GM21825 (cell line): ENCODE data around the gene DCDC2.
"Not testable (repeated sequence)": the region's sequence is repeated elsewhere in the genome, so short reads cannot be mapped to it uniquely, and the experiment has no call there.

ENCODE experiments used
- ATAC-seq: cut with Tn5 transposase; IDR thresholded peaks from one replicate; pipeline ENCODE4 v1.9.1; 2021; ENCODE audit warnings: mild to moderate bottlenecking, moderate library complexity; ENCODE audit not compliant: unreplicated experiment

Gene DCDC2

DNA sequence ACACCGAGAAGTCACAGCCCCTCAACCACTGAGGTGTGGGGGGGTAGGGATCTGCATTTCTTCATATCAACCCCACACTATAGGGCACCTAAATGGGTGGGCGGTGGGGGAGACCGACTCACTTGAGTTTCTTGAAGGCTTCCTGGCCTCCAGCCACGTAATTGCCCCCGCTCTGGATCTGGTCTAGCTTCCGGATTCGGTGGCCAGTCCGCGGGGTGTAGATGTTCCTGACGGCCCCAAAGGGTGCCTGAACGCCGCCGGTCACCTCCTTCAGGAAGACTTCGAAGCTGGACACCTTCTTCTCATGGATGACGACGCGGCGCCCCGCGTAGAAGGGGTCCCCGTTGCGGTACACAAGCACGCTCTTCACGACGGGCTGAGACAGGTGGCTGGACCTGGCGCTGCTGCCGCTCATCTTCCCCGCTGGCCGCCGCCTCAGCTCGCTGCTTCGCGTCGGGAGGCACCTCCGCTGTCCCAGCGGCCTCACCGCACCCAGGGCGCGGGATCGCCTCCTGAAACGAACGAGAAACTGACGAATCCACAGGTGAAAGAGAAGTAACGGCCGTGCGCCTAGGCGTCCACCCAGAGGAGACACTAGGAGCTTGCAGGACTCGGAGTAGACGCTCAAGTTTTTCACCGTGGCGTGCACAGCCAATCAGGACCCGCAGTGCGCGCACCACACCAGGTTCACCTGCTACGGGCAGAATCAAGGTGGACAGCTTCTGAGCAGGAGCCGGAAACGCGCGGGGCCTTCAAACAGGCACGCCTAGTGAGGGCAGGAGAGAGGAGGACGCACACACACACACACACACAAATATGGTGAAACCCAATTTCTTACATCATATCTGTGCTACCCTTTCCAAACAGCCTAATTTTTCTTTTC lies at the start of gene DCDC2:
Gene DCDC2, minus strand, starts transcription at position 724 of the 883 bp plus-strand sequence. Its CDS starts 309 bp downstream, at position 415.
- no peak for ATAC-seq

DNA sequence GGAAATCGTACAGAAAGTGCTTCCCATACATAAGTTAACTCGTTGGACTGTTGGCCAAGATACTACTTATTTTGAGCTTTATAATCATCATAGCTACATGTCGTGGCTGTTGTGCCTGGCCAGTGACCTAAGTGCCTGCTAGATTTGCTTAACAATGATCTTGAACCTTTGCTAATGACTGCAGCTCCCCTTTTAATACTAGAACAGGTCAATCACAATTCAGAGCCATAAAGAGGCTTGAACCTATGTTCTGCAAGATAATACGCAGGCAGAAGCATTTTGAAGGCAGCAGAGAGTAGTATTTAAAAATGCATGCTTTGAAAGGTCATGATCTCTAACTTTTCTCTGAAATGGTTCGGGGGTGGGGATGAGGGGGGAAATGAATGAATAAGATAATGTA lies 47.4 kb upstream of the DCDC2 start:
- ATAC-seq: no peak

DNA sequence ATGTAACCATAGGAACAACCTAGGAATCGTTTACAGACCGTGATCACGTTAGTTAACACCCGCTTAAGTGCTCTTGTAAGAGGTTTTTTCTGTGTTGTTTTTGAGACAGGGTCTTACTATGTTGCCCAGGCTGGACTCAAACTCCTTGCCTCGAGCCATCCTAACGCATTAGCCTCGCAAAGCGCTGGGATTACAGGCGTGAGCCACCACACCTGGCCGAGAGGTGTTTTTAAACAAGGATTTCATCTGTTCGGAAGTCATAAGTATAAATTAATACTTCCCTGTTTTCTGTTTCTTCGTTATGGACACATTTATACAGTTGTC lies 45.6 kb upstream of the DCDC2 start:
- no peak for ATAC-seq

DNA sequence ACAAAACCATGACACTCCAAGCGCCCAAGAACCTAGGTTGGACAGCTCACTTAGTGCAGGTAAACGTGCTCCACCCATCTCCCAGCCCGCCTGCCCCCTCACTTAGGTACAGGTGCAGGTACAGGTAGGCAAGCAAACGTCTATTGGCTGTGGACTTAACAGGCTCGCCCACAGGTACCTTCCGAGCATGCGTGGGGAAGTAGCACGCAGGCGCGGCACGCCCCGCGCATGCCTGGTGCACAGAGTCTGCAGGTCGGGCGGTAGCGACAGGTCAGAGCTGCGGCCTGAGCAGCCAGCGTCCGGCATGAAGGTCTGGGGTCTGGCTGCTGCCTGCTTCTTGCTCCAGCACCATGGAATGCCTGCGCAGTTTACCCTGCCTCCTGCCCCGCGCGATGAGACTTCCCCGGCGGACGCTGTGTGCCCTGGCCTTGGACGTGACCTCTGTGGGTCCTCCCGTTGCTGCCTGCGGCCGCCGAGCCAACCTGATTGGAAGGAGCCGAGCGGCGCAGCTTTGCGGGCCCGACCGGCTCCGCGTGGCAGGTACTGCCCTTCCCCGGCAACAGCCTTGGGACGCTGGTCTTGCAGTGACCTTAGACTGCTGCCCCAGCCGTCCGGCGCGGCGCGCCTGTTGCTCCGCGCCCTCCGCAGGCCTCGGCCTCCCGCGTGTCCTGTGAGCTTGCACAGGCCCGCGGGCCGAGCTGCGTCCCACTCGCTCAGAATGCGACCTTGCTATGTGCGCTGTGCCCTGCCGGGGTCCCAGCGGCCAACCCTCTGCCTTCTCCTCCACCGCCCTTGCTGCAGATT lies 45.0 kb upstream of the DCDC2 start, which contains the start of gene MRS2:
Gene MRS2, plus strand, starts transcription at position 240 of the 804 bp plus-strand sequence. Its CDS starts 111 bp downstream, at position 351.
- peak; percentile 95 for ATAC-seq

DNA sequence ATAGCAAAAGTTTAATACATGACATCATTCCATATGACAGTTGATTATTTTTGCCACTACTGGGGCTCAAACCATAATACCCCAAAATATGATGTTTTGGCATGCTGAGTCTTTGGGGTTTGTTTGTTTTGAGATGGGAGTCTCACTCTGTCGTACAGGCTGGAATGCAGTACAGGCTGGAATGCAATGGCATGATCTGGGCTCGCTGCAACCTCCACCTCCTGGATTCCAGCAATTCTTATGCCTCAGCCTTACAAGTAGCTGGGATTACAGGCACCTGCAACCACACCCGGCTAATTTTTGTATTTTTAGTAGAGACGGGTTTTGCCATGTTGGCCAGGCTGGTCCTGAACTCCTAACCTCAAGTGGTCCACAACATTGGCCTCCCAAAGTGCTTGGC lies 43.6 kb upstream of the DCDC2 start:
- no peak for ATAC-seq

DNA sequence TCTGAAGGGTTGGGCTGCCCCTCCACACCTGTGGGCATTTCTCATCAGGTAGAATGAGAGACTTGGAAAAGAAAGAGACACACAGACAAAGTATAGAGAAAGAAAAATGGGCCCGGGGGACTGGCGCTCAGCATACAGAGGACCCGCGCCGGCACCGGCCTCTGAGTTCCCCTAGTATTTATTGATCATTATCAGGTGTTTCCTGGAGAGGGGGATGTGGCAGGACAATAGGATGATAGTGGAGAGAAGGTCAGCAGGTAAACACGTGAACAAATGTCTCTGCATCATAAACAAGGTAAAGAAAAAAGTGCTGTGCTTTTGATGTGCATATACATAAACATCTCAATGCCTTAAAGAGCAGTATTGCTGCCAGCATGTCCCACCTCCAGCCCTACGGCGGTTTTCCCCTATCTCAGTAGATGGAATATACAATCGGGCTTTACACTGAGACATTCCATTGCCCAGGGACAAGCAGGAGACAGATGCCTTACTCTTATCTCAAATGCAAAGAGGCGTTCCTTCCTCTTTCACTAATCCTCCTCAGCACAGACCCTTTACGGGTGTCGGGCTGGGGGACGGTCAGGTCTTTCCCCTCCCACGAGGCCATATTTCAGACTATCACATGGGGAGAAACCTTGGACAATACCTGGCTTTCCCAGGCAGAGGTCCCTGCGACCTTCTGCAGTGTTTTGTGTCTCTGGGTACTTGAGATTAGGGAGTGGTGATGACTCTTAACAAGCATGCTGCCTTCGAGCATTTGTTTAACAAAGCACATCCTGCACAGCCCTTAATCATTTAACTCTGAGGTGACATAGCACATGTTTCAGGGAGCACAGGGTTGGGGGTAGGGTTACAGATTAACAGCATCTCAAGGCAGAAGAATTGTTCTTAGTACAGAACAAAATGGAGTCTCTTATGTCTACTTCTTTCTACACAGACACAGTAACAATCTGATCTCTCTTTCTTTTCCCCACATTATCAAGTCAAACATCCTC lies 42.5 kb upstream of the DCDC2 start:
- not testable (repeated sequence) for ATAC-seq

DNA sequence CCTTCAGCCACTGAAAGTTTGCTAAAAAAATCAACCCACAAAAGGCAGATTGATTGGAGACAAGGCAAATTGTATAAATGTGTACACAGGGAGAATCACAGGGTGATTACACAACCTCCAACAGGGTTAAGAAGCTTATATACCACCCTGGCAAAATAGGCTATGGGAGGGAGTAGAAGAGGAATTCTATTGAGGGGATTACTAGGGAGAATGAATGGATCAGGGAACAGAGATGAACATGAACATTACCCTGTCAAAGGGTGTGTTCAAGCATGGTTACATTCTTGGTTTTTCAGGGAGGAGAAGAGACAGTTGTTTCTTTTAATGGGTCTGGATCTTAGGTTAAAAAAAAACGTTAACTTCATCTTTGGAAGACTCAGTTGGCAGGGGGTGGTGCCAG lies 39.8 kb upstream of the DCDC2 start:
- no peak for ATAC-seq

DNA sequence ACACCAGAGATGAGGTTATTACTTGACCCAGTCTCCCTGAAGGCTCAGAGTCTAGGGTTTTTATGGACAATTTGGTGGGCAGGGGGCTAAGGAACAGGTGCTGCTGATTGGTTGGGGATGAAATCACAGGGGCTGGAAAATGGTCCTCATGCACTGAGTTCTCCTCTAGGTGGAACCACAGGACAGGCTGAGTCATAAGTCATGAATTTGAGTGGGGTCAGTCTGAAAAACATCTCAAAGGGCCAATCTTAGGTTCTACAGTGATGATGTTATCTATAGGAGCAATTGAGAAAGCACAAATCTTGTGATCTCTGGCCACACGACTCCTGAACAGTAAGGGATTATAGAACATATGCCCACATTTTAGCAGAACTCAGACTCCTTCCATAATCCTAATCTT lies 39.0 kb upstream of the DCDC2 start:
- no peak for ATAC-seq

DNA sequence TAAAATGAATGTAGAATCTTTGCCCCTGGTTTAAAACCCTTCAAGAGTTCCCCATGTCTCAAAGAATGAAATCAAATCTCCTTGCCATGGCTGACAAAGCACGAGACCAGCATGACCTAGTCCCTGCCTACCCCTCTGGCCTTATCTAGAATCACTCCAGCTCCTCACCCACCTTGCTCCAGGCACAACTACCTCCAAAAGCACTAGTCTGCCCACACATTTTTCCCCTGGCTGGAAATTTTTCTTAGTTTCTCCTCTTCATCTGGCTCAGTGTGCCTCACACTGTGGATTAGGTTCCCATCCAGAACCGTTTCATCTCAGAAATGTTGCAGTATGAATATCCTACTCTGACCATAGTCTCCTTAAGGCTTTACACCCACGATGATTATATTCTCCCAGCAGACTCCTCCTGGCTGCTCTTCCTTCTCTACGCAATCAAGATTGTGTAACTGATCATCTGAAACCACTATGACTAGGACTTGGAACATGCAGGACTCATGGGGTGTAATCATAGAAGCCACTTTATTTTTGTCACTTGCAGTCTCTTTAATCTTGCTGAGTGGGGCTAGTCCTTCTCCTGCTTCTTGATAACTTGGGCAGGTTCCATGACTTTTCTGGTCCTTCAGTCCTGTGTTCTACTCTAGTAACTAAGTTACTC lies 37.0 kb upstream of the DCDC2 start:
- ATAC-seq: no peak

DNA sequence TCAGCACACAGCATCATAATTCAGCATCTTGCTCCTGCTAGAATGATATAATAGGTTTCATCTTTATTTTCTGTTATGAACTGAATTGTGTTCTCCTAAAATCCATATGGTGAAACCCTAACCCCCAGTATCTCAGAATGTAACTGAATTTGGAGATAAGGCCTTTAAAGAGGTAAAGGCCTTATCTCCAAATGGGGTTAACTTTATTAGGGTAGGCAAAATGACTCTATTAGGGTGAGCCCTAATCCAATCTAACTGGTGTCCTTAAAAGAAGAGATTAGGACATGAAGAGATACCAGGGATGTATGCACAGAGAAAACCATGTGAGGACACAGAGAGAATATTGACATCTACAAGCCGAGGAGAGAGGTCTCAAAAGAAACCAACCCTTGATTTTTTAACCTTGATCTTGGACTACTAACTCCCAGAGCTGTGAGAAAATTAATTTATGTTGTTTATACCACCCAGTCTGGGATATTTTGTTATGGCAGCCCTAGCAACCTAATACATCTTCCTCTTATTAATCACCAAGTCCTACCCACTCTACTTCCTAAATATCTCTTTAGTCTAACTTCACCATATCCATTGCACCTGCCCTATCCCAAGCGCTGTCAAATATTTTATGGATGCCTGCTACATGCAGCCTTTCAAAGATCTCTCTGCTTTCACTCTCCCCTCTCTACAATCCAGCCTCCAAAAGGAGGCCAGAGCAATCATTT lies 36.4 kb upstream of the DCDC2 start:
- no peak for ATAC-seq

DNA sequence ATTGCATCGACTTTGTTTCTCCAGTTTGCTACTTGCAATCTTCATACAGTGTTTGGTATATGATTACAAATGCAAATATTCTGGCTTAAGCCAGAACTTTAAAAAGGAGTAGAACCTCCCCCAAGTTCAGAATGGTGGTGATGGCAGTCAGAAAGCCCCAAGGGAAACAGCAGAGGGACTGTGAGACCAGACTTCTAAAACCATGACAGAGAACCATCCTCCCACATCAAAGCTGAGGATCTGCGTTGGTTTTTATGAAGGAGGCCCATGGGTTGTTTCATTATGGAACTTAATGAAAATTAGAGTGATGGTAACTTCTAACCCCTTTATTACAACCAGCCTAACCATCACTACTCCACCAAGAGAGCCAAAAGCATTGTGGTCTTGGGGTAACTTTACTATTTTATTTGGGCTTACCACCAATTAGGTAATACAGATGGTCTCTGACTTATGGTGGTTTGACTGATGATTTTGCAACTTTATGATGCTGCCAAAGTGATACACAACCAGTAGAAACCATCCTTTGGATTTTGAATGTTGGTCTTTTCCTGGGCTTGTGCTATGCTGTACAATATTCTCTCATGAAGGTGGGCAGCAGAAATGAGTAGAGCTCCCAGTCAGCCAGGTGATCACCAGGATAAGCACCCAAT lies 34.0 kb upstream of the DCDC2 start:
- ATAC-seq: peak; percentile 86

DNA sequence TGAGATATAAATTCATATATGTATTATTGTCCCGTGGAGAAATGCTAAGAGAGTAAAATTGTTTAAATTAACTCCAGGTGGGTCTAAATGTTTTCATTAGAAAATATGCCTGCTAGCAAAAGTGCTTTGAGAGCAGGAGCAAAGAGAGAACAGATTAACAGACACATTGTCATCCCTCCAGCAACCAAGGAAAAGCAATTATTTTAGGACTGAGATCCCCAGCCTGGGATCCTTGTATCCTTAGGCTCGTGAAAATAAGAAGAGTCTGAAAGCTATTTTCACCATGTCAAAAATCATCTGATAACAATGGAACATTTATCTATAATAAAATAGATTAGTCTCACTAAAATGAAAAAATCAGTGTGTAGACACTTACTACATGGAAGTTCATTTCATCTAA lies 33.3 kb upstream of the DCDC2 start:
- no peak for ATAC-seq

DNA sequence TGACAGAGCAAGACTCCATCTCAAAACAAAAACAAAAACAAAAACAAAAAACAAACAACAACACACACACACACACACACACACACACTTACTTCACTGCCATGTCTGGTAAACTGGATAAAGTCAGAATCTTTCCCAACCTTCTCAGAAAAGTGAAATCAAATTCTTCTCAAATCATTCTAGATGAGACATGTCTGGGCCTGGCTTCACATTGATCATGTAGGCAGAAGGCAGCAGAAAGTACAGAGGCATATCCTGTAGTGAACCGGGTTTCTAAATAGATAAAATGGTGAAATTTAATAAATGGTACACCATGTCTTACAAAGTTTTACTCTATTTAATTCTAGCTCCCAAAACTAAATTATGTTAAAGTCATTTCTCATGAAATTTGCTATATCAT lies 30.0 kb upstream of the DCDC2 start:
- no peak for ATAC-seq

DNA sequence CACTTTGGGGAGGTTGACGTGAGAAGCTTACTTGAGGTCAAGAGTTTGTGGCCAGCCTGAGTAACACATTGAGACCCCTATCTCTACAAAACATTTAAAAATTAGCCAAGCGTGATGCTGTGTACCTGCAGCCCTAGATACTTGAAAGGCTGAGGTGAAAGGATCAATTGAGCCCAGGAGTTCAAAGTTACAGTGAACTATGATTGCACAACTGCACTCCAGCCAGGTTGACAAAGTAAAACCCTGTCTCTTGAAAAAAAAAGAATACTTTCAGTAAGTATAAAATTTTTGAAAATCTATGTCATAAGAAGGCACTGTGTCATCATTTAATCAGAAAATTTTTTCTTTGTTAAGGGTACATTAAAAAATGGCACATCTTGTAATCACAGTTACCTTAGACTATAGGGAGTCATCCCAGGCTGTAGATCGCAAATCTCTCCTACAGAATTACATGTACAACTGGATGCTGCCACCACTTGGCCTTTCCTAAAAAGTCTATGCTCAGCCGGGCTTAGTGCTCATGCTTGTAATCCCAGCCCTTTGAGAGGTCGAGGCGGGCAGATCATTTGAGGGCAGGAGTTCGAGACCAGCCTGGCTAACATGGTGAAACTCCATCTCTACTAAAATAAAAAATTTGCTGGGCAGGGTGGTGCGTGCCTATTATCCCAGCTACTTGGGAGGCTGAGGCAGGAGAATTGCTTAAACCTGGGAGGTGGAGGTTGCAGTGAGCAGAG lies 27.8 kb upstream of the DCDC2 start:
- ATAC-seq: no peak

DNA sequence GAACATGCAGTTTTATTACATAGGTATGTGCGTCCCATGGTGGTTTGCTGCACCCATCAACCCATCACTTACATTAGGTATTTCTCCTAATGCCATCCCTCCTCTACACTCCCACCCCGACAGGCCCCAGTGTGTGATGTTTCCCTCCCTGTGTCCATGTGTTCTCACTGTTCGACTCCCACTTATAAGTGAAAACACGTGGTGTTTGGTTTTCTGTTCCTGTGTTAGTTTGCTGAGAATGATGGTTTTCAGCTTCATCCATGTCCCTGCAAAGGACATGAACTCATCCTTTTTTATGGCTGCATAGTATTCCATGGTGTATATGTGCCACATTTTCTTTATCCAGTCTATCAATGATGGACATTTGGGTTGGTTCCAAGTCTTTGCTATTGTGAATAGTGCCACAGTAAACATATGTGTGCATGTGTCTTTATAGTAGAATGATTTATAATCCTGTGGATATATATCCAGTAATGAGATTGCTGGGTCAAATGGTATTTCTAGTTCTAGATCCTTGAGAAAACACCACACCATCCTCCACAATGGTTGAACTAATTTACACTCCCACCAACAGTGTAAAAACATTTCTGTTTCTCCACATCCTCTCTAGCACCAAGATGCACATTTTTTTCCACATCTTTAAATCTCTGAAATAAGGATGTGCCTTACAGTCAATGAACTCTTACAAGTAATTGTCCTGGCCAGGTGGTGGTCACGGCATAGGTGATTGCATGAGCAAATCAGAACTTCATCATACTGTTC lies 26.7 kb upstream of the DCDC2 start:
- ATAC-seq: not testable (repeated sequence)

DNA sequence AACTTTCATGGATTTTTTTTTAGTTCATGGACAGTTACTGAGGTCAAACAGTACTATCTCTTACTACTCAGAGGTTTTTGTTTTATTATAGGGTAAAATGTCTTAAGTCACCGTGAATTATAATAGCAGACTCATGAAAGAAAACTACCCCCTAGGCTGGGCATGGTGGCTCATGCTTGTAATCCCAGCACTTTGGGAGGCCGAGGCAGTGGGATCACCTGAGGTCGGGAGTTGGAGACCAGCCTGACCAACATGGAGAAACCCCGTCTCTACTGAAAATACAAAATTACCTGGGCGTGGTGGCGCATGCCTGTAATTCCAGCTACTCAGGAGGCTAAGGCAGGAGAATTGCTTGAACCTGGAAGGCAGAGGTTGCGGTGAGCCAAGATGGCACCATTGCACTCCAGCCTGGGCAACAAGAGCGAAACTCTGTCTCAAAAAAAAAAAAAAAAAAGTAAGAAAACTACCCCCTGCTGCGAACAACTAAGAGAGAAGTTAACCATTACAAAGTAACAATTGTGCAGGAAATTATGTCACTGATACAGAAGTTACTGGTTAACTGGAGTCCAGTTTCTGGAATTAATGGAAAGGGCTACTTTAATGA lies 25.1 kb upstream of the DCDC2 start:
- ATAC-seq: not testable (repeated sequence)

DNA sequence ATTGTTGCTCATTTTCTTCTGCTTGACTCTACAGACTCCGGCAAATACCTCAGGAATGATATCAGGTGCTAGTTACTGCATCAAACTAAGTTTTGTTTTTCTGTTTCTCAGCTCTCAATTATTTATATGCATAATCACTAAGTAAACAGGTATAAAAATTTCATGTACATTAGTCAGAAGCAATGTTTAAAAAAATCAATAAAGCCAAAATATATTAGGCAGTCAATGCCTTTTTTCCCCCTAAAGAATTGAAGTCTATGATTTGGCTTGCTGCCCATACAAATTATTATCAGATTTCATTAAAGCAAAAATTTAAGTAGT lies 24.3 kb upstream of the DCDC2 start:
- no peak for ATAC-seq
